HepG2 (cell line): ENCODE data around the gene APOC1. TPM values are rescaled to one million over a fixed set of nuclear protein-coding genes. Genes with fewer than 3 reads are reported as not detected.
A peak's percentile ranks its signal among the peaks of the same experiment; 100 is the strongest.

ENCODE experiments used
- ARID4A ChIP-seq: sonication (generic); formaldehyde crosslinking; IDR thresholded peaks from 2 replicates; pipeline ENCODE4 v1.5.0; 2020; ENCODE audit warnings: mild to moderate bottlenecking, missing genetic modification reagents, borderline replicate concordance
- ATAD3A ChIP-seq: sonication (generic); formaldehyde crosslinking; IDR thresholded peaks from 2 replicates; pipeline ENCODE4 v1.4.0; 2020; ENCODE audit warnings: missing genetic modification reagents
- ATF3 ChIP-seq: sonication (generic); formaldehyde crosslinking; IDR thresholded peaks from 2 replicates; pipeline ENCODE4 v1.4.0; 2020; ENCODE audit warnings: missing genetic modification reagents
- ISL2 ChIP-seq: sonication (generic); formaldehyde crosslinking; IDR thresholded peaks from 2 replicates; pipeline ENCODE4 v1.5.0; 2020; ENCODE audit warnings: missing genetic modification reagents
- KDM2A ChIP-seq: sonication (generic); formaldehyde crosslinking; IDR thresholded peaks from 2 replicates; pipeline ENCODE4 v1.4.0; 2020; ENCODE audit warnings: low read depth, missing genetic modification reagents, borderline replicate concordance
- MXI1 ChIP-seq: IDR thresholded peaks from 3 replicates; pipeline ENCODE4 v1.6.1; 2012; ENCODE audit warnings: low read depth, low read length, inconsistent platforms, borderline replicate concordance
- NCOA5 ChIP-seq: sonication (generic); formaldehyde crosslinking; IDR thresholded peaks from 2 replicates; pipeline ENCODE4 v1.4.0; 2020; ENCODE audit warnings: missing genetic modification reagents
- RERE ChIP-seq: IDR thresholded peaks from 2 replicates; pipeline ENCODE4 v1.6.1; 2016; ENCODE audit warnings: low read depth, missing genetic modification reagents, missing compliant biosample characterization
- STAG1 ChIP-seq: sonication (generic); formaldehyde crosslinking; IDR thresholded peaks from 2 replicates; pipeline ENCODE4 v1.4.0; 2020; ENCODE audit warnings: missing genetic modification reagents
- TARDBP ChIP-seq: sonication (generic); formaldehyde crosslinking; IDR thresholded peaks from 2 replicates; pipeline ENCODE4 v1.8.0; 2022; ENCODE audit warnings: mild to moderate bottlenecking, missing genetic modification reagents
- TEAD3 ChIP-seq: optimal IDR thresholded peaks from 2 replicates; pipeline ENCODE3; 2016; ENCODE audit warnings: borderline replicate concordance
- THRA ChIP-seq: sonication (generic); formaldehyde crosslinking; IDR thresholded peaks from 2 replicates; pipeline ENCODE4 v1.4.0; 2020; ENCODE audit warnings: missing genetic modification reagents, borderline replicate concordance
- ZMYM2 ChIP-seq: sonication (generic); formaldehyde crosslinking; IDR thresholded peaks from 2 replicates; pipeline ENCODE4 v1.8.0; 2022; ENCODE audit warnings: mild to moderate bottlenecking, missing genetic modification reagents
- ZNF225 ChIP-seq: sonication (generic); formaldehyde crosslinking; IDR thresholded peaks from 2 replicates; pipeline ENCODE4 v1.4.0; 2020; ENCODE audit warnings: mild to moderate bottlenecking, missing genetic modification reagents
- ZNF563 ChIP-seq: sonication (generic); formaldehyde crosslinking; IDR thresholded peaks from 2 replicates; pipeline ENCODE4 v1.8.0; 2022; ENCODE audit warnings: mild to moderate bottlenecking, moderate library complexity, missing genetic modification reagents
- ZNF614 ChIP-seq: IDR thresholded peaks from 2 replicates; pipeline ENCODE4 v1.6.1; 2018; ENCODE audit warnings: missing biosample characterization, missing genetic modification reagents, inconsistent platforms, borderline replicate concordance
- ZNF619 ChIP-seq: sonication (generic); formaldehyde crosslinking; IDR thresholded peaks from 2 replicates; pipeline ENCODE4 v1.4.0; 2020; ENCODE audit warnings: mild to moderate bottlenecking, missing genetic modification reagents
- ZNF644 ChIP-seq: IDR thresholded peaks from 2 replicates; pipeline ENCODE4 v1.6.1; 2016; ENCODE audit warnings: low read depth
- ZNF749 ChIP-seq: sonication (generic); formaldehyde crosslinking; IDR thresholded peaks from 2 replicates; pipeline ENCODE4 v1.8.0; 2022; ENCODE audit warnings: mild to moderate bottlenecking, missing genetic modification reagents, moderate library complexity, borderline replicate concordance
- ZSCAN25 ChIP-seq: sonication (generic); formaldehyde crosslinking; IDR thresholded peaks from 2 replicates; pipeline ENCODE4 v1.8.0; 2022; ENCODE audit warnings: mild to moderate bottlenecking, missing genetic modification reagents
- polyA plus RNA-seq, 8 experiments: library from polyadenylated mRNA; depleted of rRNA in 3 of 8; stranded (reverse) in 7 of 8; unstranded in 1 of 8; fragments of >200 nt; fragmentation: Illumina TruSeq in 4 of 8; extraction: Trizol in 4 of 8; gene quantifications; 2 replicates each; pipeline versions ENCODE4 v1.2.1 to v1.2.3, GENCODE V29; 2011 to 2016; ENCODE audit warnings: low read depth in 4 of 8, missing spikeins in 1 of 8, mixed read lengths in 1 of 8; ENCODE audit not compliant: insufficient read depth in 1 of 8
- total RNA-seq, 5 experiments: library from RNA; depleted of rRNA; stranded (reverse); fragments of >200 nt; fragmentation: Illumina TruSeq; extraction: Trizol; gene quantifications; 2 replicates each; pipeline ENCODE4 v1.2.3, GENCODE V29; 2016; ENCODE audit warnings: low read depth in 1 of 5

APOC1 gene
- total and polyA plus RNA-seq, 2 of the 13 experiments (the other 11 are each of a cell fraction or from before 2014, with no cell fraction given), result 600 to 1,235 TPM

- TF ChIP-seq THRA (CRISPR knock-in tag) (peak; percentile 97), MXI1 (peak; percentile 86; the same call in 1 of the 3 replicates), ATAD3A (no peak), NCOA5 (CRISPR knock-in tag) (no peak), RERE (CRISPR knock-in tag) (0 out of 2 replicates have a peak, but pooled peaks have one; percentile 44), TEAD3 (CRISPR knock-in tag) (peak; percentile 84), ISL2 (peak; percentile 60; the same call in 1 of the 2 replicates), KDM2A (CRISPR knock-in tag) (peak; percentile 43), STAG1 (CRISPR knock-in tag) (0 out of 2 replicates have a peak, but pooled peaks have one; percentile 2), TARDBP (CRISPR knock-in tag) (peak; percentile 73), ZNF563 (CRISPR knock-in tag) (no peak), ARID4A (CRISPR knock-in tag) (peak; percentile 78; the same call in 1 of the 2 replicates), ZNF225 (0 out of 2 replicates have a peak, but pooled peaks have one; percentile 25), ZNF614 (CRISPR knock-in tag) (0 out of 2 replicates have a peak, but pooled peaks have one; percentile 22), ZNF619 (CRISPR knock-in tag) (no peak), ZSCAN25 (CRISPR knock-in tag) (peak; percentile 23; the same call in 1 of the 2 replicates), ZNF644 (CRISPR knock-in tag) (peak; percentile 75; the same call in 1 of the 2 replicates), ZNF749 (CRISPR knock-in tag) (no peak), ATF3 (CRISPR knock-in tag) (no peak), ZMYM2 (CRISPR knock-in tag) (peak; percentile 43; the same call in 1 of the 2 replicates)
These were observed 1.6 kb upstream of the APOC1 start (continued) for GRCh38 chr19:44912854-44913253.
